AG08396 (cell line): ENCODE results near the gene VPS13C.
"Not testable (repeated sequence)": the region's sequence is repeated elsewhere in the genome, so short reads cannot be mapped to it uniquely, and the experiment has no call there.

Source experiments
- DNase-seq: peaks from one replicate; pipeline ENCODE4 v3.0.0; 2012; ENCODE audit warnings: low spot score, mixed read lengths

VPS13C gene

DNA sequence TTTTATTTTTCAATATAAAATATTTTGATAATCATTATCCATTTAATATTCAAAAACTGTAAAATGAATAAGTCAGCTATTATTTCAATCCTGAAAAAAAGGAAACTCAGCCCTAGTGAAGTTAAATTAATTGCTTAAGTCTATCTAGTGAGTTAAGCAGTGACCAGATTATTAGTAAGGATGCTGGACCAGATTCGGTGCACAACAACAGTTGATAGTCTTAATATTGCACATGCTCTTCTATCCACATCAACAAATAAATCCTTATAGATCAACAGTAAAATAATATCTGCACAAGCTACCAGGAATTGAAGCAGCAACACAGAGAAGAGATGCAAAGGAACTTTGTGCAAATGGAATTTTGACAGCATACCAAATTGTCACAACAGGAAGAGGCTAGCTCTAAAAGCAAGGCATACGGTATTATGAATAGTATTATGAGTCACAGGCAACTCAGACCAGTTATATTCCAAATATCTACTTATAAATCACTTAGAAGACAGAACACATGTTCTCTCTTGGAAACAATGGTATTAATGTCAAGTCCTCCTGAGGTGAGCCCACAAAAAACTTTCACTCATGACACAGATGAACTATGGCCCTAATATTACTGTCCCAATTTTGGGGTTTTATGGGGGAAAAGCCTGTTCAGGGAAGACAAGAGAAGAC, 24.9 kb downstream of the VPS13C start:
- peak; percentile 20 for DNase-seq

DNA sequence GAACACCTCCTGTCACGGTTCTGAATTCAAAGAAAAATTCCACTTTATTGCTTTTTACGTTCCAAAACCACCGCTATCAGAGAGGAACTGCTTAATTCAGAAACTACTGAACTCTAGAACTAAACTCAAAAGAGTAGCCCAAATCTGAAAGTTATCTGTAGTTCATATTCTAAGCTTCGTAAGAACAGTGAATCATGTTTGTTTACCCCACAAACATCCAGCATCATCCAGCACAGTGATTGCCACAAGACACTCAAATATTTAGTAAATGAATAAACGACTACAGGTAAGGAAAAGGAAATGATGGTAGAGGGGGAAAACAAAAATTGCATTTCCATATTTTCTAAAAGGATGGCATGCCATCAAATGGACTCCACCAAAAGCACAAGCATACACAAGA, 32.3 kb downstream of the VPS13C start:
- DNase-seq = no peak

DNA sequence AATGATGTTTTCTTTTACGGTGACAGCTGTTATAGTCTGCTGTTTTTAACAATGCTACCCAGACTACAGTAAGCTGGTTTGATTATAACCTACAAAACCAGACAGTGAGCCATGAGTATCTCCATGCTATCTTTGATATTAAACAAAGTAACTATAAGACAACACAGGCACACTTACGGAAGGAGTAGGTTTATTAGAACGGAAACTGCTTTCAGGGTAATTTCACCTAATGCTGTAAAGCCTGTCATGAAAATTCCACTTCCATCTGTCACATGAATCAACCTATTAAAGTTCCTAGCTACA, 33.0 kb downstream of the VPS13C start:
- no peak for DNase-seq

GRCh38 chr15:62026487-62027262, 33.6 kb downstream of the VPS13C start:
- DNase-seq = no peak

DNA sequence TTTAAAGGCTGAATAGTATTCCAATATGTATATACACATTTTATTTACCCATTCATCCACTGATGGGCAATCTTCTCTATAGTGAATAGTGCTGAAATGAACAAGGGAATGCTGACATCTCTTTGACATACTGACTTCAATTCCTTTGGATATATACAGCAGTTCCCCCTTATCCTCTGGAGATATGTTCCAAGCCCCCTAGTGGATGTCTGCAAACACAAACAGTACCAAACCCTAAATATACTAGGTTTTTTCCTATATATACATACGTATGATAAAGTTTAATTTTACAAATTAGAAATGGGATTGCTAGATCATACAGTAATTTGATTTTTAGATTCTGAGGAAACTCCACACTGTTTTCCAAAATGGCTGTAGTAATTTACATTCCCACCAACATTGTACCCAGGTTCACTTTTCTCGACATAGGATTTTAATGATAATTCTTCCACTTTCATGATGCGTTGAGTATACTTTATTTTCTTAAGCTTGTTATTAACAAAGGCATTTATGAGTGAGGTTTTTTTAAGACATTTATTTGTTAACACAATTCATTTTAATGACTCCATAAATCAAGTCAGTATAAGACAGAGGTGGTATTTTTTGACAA, 38.2 kb downstream of the VPS13C start:
- DNase-seq = no peak

DNA sequence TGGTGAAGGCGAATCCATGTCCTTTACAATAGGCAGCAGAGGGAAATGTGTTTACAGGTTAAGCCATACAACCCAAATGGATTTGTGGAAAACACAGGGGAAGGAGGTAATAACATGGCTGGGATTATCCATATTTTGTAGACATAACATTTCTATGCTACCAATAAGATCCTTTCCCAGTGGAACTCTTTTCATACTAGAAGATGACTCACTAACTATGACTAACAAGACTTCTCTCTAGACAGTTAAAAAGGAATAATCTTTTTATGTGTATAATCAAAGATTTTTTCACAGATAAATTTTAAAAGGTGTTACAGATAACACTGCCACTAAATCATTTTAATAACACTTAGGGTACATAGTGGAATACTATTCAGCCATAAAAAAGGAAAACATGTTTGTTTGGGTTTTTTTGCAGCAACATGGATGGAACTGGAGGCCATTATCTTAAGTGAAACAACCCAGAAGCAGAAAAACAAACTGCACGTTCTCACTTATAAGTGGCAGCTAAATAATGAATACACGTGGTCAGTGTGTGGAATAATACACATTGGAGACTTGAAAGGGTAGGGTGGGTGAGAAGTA, 39.6 kb downstream of the VPS13C start:
- no peak for DNase-seq

GRCh38 chr15:62005354-62005753, 54.9 kb downstream of the VPS13C start:
- not testable (repeated sequence) for DNase-seq

DNA sequence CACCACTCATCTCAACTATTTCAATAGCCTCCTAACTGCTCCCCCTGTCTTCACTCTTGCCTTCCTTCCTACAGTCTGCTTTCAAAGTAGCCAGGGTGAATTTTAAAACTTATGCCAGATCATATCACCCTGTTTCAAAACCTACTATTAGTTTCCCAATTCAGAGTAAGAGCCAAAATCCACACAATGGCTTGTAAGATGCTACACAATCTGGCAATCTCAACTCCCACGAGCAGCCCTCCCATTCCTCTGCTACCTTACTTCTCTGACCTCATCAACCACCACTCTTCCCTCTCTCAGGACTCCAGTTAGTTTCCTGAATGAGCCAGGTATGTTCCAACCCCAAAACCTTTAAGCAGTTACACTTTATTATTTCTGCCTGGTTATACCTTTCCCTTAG, 62.5 kb downstream of the VPS13C start:
- DNase-seq = no peak

- DNase-seq = no peak
Observed at GRCh38 chr15:61996056-61996635, 64.1 kb downstream of the VPS13C start.

- DNase-seq = peak; percentile 4
Observed at GRCh38 chr15:61994216-61994615, 66.0 kb downstream of the VPS13C start.

DNA sequence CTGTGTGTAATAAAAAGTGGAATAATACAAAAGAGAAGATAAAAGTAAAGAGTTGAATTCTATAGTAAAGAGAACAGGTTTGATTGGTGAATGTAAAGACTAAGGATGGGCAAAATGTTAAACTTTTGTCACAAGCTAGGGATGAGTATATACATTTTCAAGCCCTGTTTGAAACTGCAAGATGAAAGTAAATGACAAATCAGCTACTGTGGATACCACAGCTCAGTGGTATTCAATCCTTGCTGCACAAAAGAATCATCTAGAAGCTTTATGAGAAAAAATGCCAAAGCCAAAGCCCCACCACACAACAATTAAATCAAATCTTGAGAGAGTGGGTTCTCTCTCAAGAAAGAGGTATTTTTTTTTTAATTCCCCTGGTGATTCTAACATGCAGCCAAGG, 67.7 kb downstream of the VPS13C start:
- DNase-seq = no peak

GRCh38 chr15:61989667-61990066, 70.6 kb downstream of the VPS13C start:
- DNase-seq = no peak

- DNase-seq = no peak
Observed at GRCh38 chr15:61987824-61988223, 72.4 kb downstream of the VPS13C start.

DNA sequence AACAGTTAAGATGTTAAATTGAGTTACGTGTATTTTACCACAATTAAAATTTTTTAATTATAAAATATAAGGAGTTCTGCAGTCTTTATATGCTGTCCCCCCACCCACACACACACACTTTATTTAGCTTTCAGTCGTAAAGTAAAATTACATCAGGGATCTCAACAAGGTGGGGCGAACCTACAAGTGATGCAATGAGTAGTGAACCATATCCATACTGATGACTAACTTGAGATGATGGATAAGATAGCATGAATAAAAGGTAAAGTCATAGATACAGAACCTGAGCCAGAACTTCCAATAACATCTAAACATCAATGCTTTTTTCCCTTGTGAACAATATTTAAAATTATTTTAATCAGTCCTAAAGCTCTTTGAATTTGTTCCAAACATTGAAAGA, 77.2 kb downstream of the VPS13C start:
- no peak for DNase-seq

- DNase-seq = no peak
Observed at GRCh38 chr15:61978225-61978624, 82.0 kb downstream of the VPS13C start.

DNA sequence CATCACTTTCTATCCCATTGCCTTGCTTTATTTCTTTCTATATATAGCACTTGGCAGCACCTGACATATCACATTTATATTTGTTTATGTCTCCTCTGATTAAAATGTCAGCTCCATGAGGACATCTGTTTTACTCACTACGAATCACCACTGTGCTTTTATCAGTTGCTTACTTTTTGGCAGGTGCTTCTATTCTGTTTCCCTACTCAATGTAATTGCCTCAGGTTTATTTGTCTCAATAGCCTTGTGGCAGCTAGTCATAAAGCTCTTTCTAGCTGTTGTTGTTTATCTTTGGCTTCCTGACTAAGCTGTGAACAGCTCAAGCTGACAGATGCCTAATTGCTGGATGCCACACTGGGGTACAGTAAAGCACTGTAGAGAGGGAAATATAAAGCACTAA, 85.5 kb downstream of the VPS13C start:
- DNase-seq = no peak

DNA sequence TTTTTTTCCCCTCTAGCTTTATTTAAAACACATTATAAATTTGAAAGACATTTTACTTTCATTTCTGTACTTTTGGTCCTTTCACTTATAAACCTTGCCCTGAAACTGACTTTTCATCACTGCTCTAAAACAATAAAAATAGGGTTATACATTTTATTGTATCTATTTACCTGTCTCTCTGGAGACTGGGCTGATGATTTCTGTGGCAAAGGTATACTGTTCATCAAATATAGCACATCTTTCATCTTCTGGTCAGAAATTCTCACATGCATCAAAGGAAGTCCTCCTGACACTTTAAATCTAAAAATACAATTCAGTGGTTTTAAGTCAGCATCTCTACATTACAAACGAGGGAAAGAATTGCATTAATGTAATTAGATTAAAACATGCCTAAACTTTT, 86.1 kb downstream of the VPS13C start:
- no peak for DNase-seq

GRCh38 chr15:61951949-61952348, 108.3 kb downstream of the VPS13C start:
- no peak for DNase-seq

DNA sequence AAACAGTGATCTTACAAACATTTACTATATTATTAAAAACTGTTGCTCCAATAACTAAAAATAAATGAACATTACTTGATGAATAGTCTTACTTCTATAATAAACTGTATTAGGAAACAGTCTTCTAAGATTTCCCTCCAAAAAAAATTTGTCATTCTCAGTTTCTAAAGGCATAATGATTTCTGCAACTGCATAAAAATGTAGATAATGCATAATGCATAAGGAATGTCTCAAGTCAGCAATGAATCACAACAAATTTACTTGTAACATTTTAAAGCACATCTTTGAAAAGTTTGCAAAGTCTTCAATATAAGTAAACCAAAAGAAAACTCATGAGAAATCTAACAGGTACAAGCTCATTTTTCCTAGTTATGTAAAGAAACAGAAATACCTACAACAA, 113.5 kb downstream of the VPS13C start:
- DNase-seq = peak; percentile 5

GRCh38 chr15:61943992-61944391, 116.3 kb downstream of the VPS13C start:
- no peak for DNase-seq

DNA sequence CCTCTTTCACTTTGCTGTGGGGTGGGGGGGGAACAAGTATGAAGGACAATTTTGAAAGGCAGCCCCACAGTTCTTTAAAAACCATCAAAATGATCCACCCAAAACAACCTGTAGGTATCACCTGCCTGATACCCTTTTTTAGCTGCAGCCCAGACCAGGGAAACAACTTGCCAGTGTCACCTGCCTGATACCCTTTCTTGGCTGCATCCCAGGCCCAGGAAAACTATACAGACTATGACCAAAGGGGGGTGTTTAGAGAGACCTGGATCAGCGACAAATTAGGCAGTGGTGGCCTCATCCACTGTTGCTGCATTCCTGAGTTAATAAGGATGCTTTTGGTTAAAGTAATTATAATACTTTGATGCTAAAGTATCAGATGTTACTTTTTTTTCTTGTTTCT, 122.0 kb downstream of the VPS13C start:
- no peak for DNase-seq

DNA sequence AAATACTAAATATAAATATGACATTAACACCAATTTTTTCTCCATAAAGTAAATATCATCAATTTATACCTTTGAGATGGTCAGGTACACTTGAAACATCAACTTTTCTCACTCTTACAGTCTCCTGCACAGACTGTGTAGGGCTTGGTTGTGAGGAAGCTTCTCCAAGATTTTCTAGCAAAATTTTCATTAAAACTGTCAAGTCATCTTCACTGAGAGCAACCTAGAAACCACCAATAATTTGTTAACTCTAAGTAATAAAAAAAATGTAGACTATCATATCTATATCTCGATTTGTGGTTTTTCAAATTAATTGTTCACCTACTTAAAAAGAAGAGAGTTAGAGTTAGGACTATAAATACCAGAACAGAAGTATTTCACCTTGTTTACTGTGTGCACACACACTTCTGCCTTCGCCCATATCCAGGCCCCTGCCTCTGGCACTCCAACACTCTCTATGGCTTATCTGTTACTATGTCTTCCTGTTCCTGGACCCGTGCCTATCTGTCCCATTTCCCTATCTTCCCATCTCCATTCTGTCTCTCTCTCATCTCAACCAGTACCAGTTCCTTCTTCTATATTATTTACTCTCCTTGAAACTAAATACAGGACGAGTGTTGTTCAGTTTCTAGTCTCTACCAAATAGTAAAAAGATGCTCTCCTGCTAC, 123.6 kb downstream of the VPS13C start:
- no peak for DNase-seq
